Fibroblast of mammary gland (primary cell): ENCODE results near the gene MUC4.
"Not testable (repeated sequence)": the region's sequence is repeated elsewhere in the genome, so short reads cannot be mapped to it uniquely, and the experiment has no call there.

ENCODE experiments used
- DNase-seq: peaks from one replicate; pipeline ENCODE4 v3.0.0-alpha.2; 2010; ENCODE audit warnings: low read depth
- H3K4me3 ChIP-seq: 2 replicates; pipeline ENCODE4 v1.5.1; 2011; ENCODE audit warnings: low read depth, mild to moderate bottlenecking, low read length, moderate library complexity; ENCODE audit not compliant: control insufficient read depth
- TF ChIP-seq, protein P1 (sequence below): conservative IDR thresholded peaks from 2 replicates; pipeline ENCODE4 v1.5.1; 2011; ENCODE audit warnings: low read depth, low read length, inconsistent platforms; ENCODE audit not compliant: control insufficient read depth, insufficient read depth

Gene MUC4

DNA sequence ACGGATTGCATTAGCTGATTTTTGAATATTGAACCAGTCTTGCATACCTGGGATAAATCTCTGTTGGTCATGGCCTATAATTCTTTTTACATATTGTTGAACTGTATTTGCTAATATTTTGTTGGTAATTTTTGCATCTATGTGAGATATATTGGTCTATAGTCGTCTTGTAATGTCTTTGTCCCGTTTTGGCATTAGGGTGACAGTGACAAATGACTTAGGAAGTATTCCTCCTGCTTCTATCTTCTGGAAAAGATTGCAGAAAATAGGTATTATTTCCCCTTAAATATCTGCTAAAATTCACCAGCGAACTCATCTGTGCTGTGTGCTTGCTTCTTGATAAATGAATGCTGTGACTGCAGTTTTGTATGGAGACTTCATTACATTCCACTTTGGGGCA, 67.3 kb downstream of the MUC4 start:
- TF ChIP-seq, protein P1, sequence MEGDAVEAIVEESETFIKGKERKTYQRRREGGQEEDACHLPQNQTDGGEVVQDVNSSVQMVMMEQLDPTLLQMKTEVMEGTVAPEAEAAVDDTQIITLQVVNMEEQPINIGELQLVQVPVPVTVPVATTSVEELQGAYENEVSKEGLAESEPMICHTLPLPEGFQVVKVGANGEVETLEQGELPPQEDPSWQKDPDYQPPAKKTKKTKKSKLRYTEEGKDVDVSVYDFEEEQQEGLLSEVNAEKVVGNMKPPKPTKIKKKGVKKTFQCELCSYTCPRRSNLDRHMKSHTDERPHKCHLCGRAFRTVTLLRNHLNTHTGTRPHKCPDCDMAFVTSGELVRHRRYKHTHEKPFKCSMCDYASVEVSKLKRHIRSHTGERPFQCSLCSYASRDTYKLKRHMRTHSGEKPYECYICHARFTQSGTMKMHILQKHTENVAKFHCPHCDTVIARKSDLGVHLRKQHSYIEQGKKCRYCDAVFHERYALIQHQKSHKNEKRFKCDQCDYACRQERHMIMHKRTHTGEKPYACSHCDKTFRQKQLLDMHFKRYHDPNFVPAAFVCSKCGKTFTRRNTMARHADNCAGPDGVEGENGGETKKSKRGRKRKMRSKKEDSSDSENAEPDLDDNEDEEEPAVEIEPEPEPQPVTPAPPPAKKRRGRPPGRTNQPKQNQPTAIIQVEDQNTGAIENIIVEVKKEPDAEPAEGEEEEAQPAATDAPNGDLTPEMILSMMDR: no peak
- H3K4me3 ChIP-seq: no peak overlapping the region
- no peak for DNase-seq

DNA sequence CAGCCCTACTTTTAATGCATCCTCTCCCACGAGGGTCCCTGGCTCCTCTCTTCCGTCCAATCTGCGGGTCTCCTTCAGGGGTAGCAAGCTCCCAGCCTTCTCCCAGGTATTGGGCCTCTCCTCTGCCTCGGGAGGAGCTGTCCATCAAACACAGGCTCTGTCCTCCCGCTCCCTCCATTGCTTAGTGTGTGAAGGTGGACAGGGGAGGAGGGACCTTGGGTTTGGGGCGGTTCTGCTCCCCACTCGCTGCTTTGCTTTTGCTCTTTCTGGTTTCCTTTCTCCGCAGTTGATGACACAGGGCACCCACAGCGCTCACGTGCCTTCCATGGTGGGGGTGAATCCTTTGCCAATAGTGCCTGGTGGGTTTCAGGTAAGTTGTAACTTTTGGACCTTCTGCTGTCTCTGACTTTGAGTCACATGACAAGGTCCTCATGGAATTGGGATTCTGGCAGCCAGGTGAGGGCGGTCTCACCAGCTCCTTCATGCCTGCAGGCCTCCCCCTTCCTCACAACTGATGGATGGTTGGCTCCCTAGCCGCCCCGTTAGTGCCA, 72.1 kb downstream of the MUC4 start:
- TF ChIP-seq, protein P1: no peak
- DNase-seq: no peak
- H3K4me3 ChIP-seq: no peak overlapping the region

DNA sequence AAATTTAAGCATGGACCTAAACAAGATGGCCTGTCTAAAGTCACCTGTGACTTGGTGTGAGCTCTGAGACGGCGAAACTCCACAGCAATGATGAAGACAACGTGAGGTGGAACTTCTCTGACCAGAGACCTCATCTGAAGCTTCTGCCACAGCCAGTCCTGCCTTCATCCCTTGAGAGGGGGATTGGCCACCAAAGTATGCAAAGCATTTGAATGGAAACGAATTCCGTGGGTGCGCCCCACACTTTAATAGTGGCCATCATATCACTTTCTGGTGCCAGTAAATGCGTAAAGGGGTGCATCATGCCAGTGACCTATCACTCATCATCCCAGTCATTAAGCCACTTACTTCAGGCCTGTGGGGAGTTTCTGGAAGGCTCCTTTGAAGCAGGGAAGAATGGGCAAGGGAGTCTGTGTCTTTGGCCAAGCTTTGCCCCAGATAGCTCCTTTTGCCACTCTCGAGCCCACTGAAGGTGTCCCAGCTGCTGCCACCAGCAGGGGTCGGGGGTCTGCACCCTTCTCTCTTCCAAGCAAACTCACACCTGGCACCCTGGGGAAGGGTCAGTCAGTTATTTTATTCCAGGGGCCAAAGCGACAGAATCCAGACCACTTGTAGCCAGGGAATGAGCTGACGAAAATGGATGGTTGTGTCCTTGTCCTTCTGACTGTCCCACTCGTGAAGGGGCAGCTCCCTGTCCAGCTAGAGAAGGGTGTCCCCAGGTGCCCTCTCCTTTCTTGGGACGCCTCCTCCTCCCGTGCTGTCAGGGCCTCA, 73.3 kb downstream of the MUC4 start:
- no peak for DNase-seq
- TF ChIP-seq, protein P1: no peak
- H3K4me3 ChIP-seq: no peak overlapping the region

DNA sequence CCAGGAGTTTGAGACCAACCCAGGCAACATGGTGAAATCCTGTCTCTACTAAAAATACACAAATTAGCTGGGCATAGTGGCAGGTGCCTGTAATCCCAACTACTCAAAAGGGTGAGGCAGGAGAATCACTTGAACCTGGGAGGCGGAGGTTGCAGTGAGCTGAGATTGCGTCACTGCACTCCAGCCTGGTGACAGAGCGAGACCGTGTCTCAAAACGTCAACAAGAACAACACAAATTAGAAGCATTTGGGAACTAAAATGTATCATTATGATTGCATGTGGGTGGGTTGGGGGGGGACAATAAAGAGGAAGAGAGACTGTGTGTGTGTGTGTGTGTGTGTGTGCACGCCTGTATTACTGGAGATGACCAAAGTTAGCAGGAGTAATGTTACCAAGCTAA, 73.9 kb downstream of the MUC4 start:
- not testable (repeated sequence) for DNase-seq, H3K4me3 ChIP-seq

DNA sequence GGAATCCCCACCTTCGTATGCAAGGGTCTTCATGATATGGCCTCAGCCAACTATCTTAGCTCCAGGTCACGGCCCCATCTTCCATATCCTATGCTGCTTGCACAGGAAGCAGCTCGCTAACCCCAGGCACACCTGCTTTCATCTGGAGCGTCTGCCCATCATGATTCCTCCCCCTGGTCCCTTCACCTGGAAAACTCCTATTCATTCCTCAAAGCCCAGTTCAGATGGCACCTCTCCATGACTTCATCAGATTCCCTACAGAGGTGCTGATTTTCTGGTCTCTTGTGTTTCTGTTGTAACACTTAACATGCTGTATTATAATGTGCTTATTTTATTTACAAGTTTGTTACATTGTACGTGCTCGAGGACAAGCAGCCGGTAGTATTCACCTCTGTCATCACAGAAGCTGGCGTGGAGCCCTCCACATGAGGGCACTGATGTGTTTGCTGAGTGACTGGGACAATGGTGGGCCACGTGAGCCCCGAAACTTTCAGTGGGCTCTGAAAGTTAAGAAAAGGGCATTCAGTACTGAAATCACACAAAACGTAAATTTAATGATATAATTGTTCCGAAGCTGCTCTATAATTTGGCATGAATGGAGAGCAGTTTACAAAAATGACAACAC, 74.8 kb downstream of the MUC4 start:
- TF ChIP-seq, protein P1: no peak
- no peak for DNase-seq
- no peak overlapping the region for H3K4me3 ChIP-seq

DNA sequence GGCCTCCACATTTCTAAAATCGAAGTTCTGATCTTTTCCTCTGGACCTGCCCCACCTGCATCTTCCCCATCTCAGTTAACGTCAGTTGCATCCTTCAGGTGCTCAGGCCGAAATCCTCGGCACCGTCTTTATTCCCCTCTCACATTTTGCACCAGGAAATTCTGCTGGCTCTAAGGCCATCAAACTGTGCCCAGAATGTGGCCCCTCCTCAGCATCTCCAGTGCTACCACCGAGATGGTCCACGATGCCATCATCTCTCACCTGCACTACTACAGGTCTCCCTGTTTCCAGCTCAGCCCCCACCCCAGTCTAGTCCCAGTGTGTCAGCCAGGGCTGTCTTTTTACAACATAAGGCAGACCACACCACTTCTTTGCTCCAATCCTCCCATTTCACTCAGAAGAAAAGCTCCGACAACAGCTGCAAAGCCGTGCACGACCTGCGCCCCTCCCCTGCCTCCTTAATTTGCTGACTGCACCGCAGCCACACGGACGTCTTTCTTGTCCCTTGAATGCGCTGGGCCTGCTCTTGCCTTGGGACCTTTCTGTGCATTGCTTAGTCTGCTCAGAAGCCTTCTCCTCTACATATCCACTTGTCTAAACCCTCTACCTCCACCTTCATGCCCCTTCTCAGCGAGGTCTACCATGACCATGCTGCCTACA, 76.6 kb downstream of the MUC4 start:
- no peak overlapping the region for H3K4me3 ChIP-seq
- no peak for DNase-seq
- TF ChIP-seq, protein P1: no peak

DNA sequence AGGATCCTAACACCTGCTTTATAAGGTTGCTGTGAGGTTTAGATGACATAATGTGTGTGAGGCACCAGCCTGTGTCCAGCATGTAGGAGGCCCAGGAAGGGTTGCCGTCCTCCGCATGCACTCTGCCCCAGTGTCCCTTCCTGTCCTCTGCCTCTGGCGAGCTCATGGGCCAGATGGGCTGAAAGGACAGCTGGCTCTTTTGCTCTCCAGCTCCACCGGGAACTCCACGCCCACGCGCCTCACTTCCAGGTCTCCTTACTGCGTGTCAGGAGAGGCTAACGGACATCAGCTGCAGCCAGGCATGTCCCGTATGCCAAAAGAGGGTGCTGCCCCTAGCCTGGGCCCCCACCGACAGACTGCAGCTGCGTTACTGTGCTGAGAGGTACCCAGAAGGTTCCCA, 78.8 kb downstream of the MUC4 start:
- DNase-seq: no peak
- H3K4me3 ChIP-seq: no peak overlapping the region
- TF ChIP-seq, protein P1: no peak
